ENCODE results near the gene PDIA6. TPM values are rescaled to one million over a fixed set of nuclear protein-coding genes. Genes with fewer than 3 reads are reported as not detected.
"Not testable (repeated sequence)": the region's sequence is repeated elsewhere in the genome, so short reads cannot be mapped to it uniquely, and the experiment has no call there.

Gene PDIA6
- total RNA-seq, 2 donors from 2014 or later: 109 to 213 TPM

- Histone ChIP-seq H3K4me3 (no peak overlapping the region), H3K27me3 (replicated peaks; ENCODE audit: insufficient read depth) (no peaks in the 10 kb centered on the region), H3K4me1 (replicated peaks) (no peaks in the 10 kb centered on the region), H3K27ac (no peak overlapping the region), H3K36me3 (no peaks in the 10 kb centered on the region), H3K9me3 (no peaks in the 10 kb centered on the region)
- intact Hi-C loops (cut with DNase I): no loop called here
- TF ChIP-seq POLR2AphosphoS5 (IDR thresholded peaks at IDR 0.05) (no peak), POLR2A (IDR thresholded peaks at IDR 0.05) (no peak)
- TF ChIP-seq, protein P1, sequence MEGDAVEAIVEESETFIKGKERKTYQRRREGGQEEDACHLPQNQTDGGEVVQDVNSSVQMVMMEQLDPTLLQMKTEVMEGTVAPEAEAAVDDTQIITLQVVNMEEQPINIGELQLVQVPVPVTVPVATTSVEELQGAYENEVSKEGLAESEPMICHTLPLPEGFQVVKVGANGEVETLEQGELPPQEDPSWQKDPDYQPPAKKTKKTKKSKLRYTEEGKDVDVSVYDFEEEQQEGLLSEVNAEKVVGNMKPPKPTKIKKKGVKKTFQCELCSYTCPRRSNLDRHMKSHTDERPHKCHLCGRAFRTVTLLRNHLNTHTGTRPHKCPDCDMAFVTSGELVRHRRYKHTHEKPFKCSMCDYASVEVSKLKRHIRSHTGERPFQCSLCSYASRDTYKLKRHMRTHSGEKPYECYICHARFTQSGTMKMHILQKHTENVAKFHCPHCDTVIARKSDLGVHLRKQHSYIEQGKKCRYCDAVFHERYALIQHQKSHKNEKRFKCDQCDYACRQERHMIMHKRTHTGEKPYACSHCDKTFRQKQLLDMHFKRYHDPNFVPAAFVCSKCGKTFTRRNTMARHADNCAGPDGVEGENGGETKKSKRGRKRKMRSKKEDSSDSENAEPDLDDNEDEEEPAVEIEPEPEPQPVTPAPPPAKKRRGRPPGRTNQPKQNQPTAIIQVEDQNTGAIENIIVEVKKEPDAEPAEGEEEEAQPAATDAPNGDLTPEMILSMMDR (IDR thresholded peaks at IDR 0.05): no peak
- no peak for DNase-seq (ENCODE audit: low spot score)
- whole genome bisulfite sequencing: 70% methylated on average over 16 of the region's 16 CpGs
Observed at GRCh38 chr2:10814571-10815331, 2.2 kb upstream of the PDIA6 start.

- H3K27me3 ChIP-seq (replicated peaks; ENCODE audit: insufficient read depth): no peaks in the 10 kb centered on the region
- no peaks in the 10 kb centered on the region for H3K9me3 ChIP-seq
- DNase-seq (ENCODE audit: low spot score): no peak
- intact Hi-C loops (cut with DNase I): no loop called here
- no peak overlapping the region for H3K4me3 ChIP-seq
- H3K27ac ChIP-seq: no peak overlapping the region
- TF ChIP-seq POLR2A (IDR thresholded peaks at IDR 0.05) (no peak), POLR2AphosphoS5 (IDR thresholded peaks at IDR 0.05) (no peak)
- TF ChIP-seq, protein P1 (IDR thresholded peaks at IDR 0.05): no peak
- no peaks in the 10 kb centered on the region for H3K4me1 ChIP-seq (replicated peaks)
- 60% methylated on average over 10 of the region's 10 CpGs for WGBS
- no peaks in the 10 kb centered on the region for H3K36me3 ChIP-seq
Observed at GRCh38 chr2:10814142-10814541, 1.6 kb upstream of the PDIA6 start.

DNA sequence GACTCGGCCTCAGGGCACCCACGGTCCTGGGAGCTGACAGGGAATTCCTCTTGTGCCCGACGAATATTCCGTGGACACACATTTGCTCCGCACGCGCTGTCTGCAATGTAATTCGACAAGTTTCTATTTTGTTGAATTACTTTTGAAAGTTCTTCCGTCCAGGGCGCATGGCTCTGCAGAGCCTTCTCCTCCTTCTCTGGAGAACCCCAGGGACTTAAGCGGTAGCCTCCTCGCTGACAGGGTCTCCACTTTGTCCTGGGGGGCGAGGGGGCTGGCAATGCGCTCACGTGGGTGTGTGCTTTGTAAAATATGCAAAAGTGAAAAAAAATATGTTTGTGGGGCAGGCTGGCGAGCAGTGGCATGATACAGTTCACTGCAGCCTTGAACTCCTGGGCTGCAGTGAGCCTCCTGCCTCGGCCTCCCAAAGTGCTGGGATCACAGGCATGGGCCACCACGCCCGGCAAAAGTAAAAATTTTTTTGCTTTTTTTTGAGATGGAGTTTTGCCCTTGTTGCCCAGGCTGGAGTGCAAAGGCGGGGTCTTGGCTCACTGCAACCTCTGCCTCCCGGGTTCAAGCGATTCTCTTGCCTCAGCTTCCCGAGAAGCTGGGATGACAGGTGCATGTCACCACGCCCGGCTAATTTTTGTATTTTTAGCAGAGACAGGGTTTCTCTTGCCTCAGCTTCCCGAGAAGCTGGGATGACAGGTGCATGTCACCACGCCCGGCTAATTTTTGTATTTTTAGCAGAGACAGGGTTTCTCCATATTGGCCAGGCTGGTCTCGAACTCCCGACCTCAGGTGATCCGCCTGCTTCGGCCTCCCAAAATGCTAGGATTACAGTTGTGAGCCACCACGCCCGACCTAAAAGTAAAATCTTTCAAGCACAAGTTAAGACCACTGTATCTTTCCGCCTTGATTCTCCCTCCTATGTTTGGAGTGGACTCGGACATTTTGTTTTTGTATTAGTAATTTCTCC, 866 bp upstream of the PDIA6 start:
- DNase-seq (ENCODE audit: low spot score); intact Hi-C loops (cut with DNase I); H3K27me3 ChIP-seq (replicated peaks; ENCODE audit: insufficient read depth); H3K36me3 ChIP-seq; H3K4me1 ChIP-seq (replicated peaks); H3K9me3 ChIP-seq: not testable (repeated sequence)
- Histone ChIP-seq H3K27ac (peak overlapping the region; percentile 79 to 90), H3K4me3 (peak overlapping the region; percentile 84 to 95)
- 54% methylated on average over 37 of the region's 37 CpGs for WGBS

DNA sequence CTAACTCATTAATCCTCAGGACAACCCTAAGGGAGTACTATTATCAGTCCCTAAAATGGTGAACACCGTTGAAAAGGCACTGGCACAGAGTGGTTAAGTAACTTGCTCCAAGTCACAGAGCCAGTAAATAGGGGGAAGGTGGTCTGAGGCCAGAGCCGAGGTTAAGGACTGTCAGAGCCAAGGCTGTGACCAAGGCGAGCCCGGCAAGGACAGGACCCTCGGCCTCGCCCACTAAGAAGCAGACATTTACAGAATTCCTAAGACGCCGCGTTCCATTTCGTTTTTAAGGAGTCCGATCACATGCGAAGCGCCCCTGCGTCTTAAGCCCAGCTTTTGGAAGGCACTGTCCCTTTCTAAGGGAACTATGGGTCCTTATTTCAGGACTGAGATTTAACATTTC, 1.1 kb downstream of the PDIA6 start:
- DNase-seq (ENCODE audit: low spot score): no peak
- Histone ChIP-seq H3K27ac (peak overlapping the region; percentile 83 to 90), H3K4me1 (replicated peaks) (no peaks in the 10 kb centered on the region), H3K9me3 (no peaks in the 10 kb centered on the region), H3K36me3 (no peaks in the 10 kb centered on the region), H3K4me3 (peak overlapping the region; percentile 84 to 95), H3K27me3 (replicated peaks; ENCODE audit: insufficient read depth) (no peaks in the 10 kb centered on the region)
- intact Hi-C loops (cut with DNase I): no loop called here
- TF ChIP-seq, protein P1 (IDR thresholded peaks at IDR 0.05): no peak
- TF ChIP-seq POLR2A (IDR thresholded peaks at IDR 0.05) (no peak), POLR2AphosphoS5 (IDR thresholded peaks at IDR 0.05) (no peak)
- 6% methylated on average over 14 of the region's 14 CpGs for WGBS
